Erythroblast (primary cell): ENCODE results near the gene SLC9A4.

Experiments
- GATA1 ChIP-seq: IDR thresholded peaks from 2 replicates; pipeline ENCODE4 v1.6.1; 2011; ENCODE audit warnings: low read depth, mild to moderate bottlenecking, control low read depth, low read length, moderate library complexity
- POLR2A ChIP-seq: IDR thresholded peaks from 2 replicates; pipeline ENCODE4 v1.6.1; 2011; ENCODE audit warnings: mild to moderate bottlenecking, low read length

DNA sequence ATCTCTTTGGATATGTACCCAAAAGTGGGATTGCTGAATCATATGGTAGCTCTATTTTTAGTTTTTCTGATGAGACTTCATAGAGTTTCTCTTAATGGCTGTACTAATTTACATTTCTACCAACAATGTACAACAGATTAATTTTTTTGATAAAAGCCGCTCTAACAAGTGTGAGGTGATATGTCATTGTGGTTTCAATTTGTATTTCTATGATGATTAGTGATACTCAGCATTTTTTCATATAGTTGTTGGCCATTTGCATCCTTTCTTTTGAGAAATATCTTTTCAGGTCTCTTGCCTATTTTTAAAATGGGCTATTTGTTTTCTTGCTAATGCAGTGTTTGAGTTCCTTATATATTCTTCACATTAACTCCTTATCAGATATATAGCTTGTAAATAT lies 45.8 kb upstream of the SLC9A4 start:
- no peak for TF ChIP-seq POLR2A
- no peak for TF ChIP-seq GATA1
